ENCODE results near the gene TEX52.

DNA sequence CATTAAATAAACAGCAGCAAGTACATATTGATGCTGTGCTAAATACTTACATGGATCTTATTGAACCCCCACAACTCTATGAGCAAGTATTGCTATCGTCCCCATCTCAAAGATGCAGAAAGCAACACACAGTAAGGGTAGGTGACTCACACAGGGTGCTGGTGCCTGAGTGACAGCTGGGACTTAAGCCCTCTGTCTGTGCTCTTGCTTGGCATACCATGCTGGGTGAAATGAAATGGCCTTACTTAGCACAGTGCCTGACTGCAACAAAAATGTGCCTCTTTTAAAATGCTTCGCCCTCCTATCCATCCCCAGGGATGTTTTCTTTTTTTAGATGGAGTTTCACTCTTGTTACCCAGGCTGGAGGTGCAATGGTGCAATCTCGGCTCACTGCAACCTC lies 788 bp downstream of the TEX52 start:
- TF ChIP-seq EZH2 (IDR thresholded peaks at IDR 0.05; ENCODE audit: low read length): no peak
- TF ChIP-seq, protein P1, sequence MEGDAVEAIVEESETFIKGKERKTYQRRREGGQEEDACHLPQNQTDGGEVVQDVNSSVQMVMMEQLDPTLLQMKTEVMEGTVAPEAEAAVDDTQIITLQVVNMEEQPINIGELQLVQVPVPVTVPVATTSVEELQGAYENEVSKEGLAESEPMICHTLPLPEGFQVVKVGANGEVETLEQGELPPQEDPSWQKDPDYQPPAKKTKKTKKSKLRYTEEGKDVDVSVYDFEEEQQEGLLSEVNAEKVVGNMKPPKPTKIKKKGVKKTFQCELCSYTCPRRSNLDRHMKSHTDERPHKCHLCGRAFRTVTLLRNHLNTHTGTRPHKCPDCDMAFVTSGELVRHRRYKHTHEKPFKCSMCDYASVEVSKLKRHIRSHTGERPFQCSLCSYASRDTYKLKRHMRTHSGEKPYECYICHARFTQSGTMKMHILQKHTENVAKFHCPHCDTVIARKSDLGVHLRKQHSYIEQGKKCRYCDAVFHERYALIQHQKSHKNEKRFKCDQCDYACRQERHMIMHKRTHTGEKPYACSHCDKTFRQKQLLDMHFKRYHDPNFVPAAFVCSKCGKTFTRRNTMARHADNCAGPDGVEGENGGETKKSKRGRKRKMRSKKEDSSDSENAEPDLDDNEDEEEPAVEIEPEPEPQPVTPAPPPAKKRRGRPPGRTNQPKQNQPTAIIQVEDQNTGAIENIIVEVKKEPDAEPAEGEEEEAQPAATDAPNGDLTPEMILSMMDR (optimal IDR thresholded peaks at IDR 0.05 in 1 of 3, IDR thresholded peaks at IDR 0.05 in 1 of 3, conservative IDR thresholded peaks at IDR 0.05 in 1 of 3; ENCODE audit: extremely low read depth in 1 of 3, insufficient read depth in 2 of 3, low read length in 3 of 3): no peak
